HG03558 (cell line): ENCODE results near the gene PPP1R12A.
"Not testable (repeated sequence)": the region's sequence is repeated elsewhere in the genome, so short reads cannot be mapped to it uniquely, and the experiment has no call there.

Source experiments
- ATAC-seq: cut with Tn5 transposase; IDR thresholded peaks from one replicate; pipeline ENCODE4 v1.9.1; 2021; ENCODE audit warnings: moderate number of reproducible peaks; ENCODE audit not compliant: unreplicated experiment; ENCODE audit errors: extremely low read depth

The PPP1R12A gene

DNA sequence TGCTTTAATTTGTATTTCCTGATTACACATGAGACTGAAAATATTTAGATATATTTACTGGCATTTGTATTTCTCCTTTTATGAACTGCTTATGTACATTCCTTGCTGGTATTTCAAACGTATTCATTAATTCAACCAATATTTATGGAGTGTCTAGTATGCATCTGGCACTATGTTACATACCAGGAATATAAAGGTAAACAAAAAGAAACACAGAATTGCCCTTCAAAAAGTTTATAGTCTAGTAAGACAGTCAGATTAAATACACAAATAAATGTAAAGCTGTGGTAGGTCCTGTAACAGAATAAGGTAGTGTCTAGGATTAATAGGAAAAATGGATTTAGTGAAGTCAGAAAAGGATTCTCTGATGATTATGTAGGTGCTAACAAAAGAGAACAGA, 87.5 kb downstream of the PPP1R12A start:
- no peak for ATAC-seq

DNA sequence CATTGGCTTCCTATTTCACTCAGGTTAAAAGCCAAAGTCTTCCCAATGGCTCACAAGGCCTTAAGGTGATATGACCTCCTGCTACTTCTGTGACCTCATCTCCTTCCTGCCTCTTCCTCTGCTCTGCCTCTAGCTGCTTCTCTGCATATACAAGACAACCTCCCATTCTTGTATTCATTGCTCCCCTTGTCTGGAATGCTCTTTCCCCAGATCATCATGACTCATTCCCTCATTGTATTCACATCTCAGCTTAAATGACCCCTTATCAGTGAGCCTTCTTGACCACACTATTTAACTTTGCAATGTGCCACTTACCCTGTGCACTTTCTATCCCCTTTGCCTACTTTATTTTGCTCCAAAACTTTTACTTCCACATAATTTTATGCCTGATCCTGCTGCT, 90.2 kb downstream of the PPP1R12A start:
- ATAC-seq = no peak

DNA sequence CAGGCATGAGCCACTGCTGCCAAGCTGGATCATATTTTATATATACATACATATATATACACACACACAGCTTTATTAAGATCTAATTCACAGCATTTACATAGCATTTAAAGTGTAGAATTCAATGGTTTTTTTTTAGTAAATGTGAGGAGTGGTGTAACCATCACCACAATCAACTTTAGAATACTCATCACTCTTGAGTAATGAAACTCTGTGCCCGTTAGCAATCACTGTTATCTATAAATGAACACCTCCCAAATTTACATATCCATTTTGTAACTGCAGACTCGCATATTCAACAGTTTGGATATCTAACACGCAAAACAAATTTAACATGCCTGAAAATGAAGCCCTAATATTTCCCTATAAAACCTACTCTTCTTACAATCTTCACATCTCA, 90.9 kb downstream of the PPP1R12A start:
- ATAC-seq = no peak

DNA sequence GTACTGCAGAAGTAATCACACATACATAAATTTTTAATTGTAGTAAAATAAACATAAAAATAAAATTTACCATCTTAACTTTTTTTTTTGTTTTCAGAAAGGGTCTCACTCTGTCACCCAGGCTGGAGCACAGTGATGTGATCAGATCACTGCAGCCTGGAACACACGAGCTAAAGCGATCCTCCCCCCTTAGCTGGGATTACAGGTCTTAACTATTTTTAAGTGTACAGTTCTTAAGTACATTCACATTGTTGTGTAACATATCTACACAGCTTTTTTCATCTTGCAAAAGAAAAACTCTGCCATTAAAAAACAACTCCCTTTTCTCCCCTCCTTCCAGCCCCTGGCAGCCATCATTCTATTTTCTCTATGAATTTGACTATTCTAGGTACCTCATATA, 92.3 kb downstream of the PPP1R12A start:
- ATAC-seq = no peak

DNA sequence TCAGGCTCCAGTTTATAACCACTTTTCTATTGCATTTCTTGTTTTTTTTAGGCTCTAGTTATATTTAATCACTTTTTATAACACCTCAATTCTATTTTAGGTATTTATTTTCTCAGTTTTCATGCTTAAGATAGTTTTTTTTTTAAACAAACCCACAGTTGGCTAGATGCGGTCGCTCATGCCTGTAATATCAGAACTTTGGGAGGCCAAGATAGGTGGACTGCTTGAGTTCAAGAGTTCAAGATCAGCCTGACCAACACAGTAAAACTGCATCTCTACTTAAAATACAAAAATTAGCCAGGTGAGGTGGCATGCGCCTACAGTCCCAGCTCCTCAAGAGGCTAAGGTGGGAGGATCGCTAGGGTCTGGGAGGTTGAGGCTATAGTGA, 93.0 kb downstream of the PPP1R12A start:
- ATAC-seq = no peak

DNA sequence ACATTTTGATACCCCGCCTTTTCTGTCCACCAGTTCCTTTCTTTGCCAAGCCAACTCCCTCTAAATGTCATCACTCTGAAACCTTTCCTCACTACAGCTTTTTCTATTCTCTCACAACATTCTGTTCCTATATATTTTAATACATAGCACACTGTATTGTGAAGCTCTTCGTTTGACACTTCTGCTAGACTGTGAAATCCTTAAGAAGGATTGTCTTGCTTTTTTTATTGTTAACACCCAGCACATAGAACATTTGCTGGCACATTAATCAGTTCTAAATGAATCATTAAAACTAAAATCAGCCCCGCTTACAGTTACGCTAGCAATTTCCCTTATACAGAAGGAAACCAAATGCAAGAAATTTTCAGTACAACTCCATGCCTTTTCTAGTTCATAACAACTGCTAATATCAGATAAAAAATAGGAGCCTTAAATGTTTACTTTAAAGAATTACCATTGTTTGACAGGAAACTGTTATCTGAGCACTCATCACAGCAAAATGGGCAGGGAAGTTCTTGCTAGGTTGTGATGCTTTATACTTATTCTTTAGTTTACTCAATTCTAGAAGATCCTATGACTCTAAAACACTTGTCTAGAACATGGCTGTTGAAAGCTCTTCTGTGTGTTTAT, 93.5 kb downstream of the PPP1R12A start:
- no peak for ATAC-seq

DNA sequence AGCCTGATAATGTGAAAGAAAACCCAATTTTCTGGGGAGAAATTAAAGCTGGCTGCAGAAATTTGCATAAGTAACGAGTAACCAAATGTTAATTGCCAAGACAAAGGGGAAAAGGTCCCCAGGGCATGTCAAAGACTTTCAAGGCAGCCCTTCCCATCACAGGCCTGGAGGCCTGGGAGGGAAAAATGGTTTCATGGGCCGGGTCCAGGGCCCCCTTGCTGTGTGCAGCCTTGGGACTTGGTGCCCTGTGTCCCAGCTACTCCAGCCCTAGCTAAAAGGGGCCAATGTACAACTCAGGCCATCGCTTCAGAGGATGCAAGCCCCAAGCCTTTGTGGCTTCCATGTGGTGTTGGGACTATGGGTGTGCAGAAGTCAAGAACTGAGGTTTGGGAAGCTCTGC, 96.5 kb downstream of the PPP1R12A start:
- ATAC-seq = no peak

DNA sequence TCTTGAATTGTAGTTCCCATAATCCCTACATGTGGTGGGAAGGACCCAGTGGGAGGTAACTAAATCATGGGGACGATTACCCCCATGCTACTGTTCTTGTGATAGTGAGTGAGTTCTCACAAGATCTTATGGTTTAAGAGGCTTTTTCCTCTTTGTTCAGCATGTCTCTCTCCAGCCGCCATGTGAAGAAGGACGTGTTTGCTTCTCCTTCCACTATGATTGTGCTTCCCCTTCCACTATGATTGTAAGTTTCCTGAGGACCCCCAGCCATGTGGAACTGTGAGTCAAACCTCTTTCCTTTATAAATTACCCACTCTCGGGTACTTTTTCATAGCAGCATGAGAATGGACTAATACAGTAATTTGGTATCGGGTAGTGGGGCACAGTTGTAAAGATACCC, 97.3 kb downstream of the PPP1R12A start:
- no peak for ATAC-seq

DNA sequence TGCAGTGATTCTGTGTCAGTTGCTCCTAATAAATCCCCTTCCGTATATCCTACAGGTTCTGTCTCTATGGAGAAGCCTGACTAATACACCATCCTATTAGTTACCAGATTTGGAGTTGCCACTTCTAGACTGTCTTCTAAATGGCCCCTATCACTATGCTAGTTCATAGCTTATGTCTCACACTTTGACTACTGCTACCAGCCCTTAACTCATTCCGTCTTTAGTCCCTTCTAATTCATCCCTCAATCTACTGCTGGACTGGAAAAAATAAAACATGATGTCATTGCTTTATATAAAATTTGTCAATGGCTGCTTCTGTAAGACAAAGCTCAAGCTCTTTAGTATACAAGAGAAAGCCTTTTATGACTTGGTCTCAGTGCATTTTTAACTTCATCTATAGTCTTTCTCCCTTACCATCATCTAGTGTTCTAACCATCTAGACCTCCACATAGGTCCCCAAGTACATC, 99.5 kb downstream of the PPP1R12A start:
- ATAC-seq = no peak

DNA sequence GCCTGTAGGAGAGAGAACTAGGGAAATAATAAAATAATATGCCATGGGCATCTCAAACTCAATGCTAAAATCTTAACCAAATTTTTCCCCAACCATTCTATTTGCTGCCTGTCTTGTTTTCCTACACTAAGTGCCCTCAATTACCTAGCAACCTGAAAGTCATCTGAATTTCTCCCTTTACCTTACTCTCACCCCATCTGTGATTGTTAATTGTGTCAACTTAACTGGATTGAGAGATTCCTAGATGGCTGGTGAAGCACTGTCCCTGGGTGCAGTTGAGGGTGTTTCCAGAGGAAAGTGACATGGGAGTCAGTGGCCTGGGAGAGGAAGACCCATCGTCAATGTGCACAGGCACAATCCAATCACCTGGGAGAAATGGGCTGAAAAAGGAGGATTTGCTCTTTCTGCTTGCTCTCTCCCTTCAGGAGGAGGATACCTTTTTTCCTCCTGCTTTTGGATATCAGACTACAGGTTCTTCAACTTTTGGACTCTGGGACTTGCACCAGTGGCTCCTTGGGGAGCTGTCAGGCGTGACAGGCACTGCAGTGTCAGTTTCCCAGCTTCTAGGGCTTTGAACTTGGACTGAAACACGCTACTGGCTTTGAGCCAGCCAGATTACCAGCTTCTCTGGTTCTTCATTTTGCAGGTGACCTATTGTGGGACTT, 100.1 kb downstream of the PPP1R12A start:
- ATAC-seq = no peak

DNA sequence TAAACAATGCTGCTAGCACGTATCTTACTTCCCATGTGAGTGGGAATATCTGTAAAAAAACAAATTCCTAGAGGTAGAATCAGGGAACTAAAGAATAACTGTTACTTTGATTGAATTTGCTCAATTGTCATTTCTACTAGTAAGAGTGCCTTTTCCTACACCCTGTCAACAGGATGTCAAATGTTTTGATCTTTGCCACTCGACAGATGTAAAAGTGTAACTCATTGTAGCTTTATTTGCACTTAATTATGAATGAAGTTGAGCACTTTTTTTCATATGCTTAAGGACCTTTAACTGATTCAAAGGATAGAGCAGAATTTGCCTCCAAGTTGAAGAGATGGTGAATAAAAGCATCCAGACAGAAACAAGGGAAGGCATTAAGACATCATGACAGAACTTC, 104.5 kb downstream of the PPP1R12A start:
- no peak for ATAC-seq

DNA sequence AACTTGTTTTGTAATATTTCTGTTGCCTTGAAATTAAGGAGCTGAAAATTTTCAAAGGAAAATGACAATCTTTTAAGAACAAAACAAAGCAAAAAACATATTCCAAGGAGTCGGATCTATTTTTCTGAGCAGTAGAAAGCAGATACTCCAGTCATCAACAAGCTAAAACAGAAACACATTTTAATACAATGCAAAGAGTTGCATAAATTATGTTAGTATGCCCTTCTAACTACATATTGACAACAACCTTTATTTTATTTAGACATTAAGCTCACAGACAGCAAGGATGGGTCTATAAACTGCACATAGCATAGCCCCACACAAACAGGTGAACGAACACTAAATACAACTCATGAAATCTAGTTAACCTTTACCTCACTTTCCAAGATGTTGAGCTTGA, 106.0 kb downstream of the PPP1R12A start:
- no peak for ATAC-seq

DNA sequence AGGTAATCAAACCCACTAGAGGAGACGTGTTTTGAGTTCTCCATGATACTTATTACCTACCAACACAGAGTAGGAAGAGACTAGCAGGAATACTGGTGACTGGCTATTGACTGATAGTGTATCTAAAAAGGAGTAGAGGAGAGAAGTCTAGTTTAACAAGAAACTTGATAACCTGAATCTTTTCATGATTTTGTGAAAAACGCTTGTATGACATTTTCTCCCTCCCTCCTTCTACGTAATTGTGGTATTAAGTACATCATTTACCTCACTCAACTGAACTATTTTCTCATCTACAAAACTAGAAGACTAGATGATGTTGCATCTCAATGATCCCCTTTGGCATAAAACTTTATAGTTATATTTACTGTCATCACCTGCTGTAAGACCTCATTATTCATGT, 107.4 kb downstream of the PPP1R12A start:
- ATAC-seq = no peak

DNA sequence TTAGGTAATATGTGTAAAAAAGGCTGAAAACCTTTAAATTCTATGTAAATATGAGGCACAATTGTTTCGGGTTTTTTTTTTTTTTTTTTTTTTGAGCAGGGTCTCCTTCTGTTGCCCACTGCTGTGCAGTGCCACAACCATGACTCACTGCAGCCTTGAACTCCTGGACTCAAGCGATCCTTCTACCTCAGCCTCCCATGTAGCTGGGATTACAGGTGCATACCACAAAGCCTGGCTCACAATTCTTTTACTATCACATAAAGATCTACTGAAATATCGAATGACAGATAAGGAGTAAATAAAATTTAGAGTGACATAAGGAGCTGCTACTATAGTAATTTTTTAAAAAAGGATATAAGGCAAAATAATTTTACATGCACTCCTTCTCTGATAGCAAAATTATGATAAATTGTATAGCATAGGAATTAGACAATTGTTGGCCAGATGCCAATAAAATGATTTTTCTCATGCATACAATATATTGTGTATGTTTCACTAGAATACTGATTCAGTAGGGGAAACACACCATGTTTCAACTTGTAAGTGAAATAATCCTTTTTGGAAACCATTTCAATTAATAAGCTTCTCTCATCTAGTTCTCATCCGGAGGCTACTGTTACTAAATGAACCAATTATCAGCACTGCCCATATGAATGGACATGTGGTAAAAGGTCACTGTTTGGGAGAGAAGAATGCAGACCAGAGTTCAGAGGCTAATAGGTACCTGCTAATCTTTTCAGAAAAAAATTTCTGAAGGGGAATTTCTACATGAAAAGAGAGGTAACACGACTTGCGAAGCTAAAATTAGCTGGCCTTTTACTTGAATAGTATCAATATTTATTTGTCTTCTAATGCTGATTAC, 108.4 kb downstream of the PPP1R12A start:
- no peak for ATAC-seq

DNA sequence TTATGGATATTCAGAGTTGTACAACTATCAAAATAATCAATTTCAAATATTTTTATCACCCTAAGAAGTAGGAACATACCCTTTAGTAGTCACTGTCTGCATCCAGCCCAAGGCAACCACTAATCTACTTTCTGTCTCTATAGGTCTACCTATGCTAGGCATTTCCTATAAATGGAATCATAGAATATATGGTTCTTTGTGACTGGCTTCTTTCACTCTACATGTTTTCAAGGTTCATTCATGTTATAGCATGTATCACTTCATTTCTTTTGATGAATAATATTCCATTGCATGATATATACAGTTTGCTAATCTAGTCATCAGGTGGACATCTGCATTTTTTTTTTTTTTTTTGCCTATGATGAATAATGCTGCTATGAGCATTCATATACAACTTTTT, 112.4 kb downstream of the PPP1R12A start:
- no peak for ATAC-seq

DNA sequence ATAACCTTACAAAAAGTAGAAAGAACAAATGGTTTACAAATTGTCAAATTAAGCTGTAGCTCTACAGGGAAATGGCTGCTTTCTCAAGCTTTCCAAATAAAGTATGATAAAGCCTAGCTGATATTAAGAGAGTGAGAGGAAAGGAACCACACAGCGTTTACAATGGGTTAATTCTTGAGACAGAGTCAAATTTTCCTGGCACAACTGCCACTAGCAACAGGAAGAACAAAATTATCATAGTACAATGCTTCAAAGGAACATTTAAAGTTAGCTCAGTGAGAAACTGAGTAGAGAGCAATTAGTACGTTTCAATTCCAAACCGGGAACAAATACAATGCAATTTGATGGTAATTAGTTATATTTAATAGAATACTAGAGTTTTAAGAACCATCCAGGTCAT, 116.0 kb downstream of the PPP1R12A start:
- ATAC-seq = no peak

DNA sequence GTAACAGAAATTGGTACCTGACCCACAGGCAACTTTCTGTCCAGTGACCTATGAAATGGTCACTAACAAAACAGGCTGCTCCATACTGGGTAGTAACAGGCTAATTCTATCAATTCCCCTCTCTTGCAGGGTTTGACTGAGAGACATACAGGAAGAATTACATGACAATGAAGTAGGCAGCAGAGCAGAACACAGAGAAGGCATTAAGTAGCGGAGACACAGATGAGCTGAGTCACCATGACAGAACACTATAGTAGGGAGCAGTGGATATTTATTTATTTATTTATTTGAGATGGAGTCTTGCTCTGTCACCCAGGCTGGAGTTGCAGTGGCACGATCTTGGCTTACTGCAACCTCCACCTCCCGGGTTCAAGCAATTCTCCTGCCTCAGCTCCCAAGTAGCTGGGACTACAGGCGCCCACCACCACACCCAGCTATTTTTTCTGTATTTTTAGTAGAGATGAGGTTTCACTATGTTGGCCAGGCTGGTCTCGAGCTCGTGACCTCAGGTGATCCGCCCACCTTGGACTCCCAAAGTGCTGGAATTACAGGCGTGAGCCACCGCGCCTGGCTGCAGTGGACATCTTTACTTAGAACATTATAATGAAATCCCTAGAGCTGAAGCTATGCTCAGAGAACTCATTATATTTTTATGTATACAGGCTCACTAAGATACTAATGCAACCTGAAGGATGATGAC, 150.4 kb downstream of the PPP1R12A start:
- not testable (repeated sequence) for ATAC-seq

DNA sequence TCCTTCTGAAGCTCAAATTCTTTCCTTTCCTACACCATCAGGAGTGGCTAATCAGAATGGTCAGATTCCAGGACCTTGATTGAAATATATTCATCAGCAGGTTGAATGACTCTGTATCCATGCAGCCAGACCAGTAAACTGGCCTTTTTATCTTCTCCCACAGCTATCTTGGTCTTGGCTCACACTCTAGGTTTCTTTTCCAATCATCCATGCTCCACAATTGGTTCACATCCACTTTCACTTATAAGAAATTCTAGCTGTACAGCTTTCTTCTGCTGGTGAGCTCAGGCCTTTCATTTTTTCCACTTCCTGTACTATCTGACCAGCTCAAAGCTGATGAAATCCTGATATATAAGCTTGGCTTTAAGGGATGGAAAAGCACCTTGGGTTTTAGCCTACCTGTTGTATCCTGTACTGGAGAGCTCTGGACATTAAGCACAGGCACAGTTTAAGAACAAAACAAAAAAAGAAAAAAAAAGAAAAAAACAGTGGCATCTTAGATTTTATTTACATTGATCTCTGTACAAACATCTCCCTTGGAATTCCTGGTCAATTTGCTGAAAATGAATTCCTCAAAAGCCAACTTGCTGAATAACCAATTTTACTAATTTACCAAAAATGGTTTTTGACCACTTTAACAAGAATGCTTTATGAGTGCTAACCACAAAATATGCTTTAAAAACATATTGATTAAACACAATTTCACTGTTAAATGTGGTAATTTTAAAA, 152.6 kb downstream of the PPP1R12A start:
- ATAC-seq = no peak

DNA sequence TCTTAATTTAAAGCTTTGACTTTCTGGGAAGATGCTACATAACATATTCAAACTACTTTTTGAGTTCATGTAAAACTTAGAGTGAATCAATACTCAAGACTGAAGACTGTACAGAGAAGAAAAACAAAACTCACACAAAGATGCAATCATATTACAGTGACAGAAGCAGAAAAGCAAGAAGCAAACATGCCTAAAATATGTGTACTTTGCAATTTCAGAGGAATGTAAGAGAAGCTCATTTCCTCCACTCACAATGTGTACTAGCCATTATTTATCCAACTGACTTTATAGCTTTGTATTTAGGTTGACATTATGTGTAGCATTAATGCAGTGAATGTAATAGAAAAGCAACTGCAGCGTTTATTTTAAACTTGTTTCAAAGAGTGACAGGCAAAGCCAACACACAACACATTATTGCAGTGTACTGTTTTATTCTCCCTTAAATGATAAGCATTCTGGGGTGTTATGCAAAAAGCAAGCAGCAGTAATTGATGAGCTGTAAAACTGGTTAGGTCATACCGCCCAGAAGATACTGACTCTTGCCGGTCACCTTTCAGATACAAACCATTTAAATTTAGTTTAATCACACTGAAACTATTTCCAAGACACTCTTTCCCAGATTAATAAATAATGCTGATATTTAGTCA, 156.0 kb downstream of the PPP1R12A start:
- no peak for ATAC-seq

DNA sequence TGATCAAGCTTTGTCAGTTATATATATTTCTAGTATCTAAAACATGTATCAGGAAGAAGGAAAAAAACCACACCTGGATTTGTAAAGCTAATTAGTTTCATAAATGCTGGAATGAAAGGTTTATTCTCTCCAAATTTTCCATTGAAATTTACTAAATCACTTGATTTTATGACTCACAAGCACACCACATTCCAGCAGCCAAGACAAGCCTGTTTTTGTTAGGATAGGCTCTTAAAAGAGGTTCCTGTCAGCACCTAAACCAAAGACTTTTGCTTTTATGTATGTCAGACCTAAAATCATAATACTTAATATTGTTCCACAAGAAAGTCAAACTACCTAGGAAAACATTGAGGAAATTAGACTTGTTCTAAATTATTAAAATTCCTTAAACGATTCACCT, 158.8 kb downstream of the PPP1R12A start:
- ATAC-seq = no peak
